Ammon's horn (tissue), 1 donor: ENCODE data around the gene CLCN1.
A peak's percentile ranks its signal among the peaks of the same experiment; 100 is the strongest.

Experiments used
- DNase-seq: peaks from one replicate; pipeline ENCODE4 v3.0.0-alpha.2; 2016; ENCODE audit warnings: low spot score

CLCN1 gene

DNA sequence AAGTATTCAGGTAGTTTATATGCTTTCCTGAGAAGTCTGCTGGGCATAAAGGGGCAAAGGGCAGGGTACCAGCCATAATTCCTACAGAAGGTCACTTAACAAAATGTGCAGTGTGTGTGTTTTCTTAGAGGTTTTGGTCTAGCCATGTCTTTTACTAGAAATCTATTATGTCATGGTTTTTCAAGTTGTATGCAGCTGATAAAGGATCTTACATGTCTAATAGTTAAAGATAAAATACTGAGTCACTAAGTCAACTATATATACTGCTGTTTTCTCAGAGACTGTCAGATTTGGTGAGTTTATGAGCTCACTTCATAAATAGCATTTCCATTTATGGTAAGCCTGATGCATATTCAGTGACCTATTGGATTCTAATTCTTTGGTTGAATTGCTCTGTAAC, 20.0 kb upstream of the CLCN1 start:
- DNase-seq, result no peak

- no peak for DNase-seq
Observed at GRCh38 chr7:143296686-143297085, 19.2 kb upstream of the CLCN1 start.

DNA sequence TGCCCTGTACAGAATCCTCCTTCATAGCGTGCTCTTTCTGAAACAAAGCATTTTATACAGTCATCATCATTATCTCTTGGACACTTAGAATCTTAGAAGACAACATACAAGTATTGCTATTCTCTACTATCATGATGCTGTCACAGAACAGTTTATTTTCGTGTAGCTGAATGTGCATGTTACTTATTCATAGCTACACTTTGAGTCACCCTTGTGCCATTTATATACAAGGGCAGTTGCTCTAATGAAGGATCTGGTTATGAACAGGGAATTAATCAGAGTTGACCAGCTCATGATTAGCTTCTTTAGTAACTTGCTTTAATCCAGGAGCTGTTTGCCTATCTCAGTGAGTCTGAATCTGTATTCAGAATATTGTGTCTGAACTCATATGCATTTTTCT, 16.6 kb upstream of the CLCN1 start:
- no peak for DNase-seq

- DNase-seq, result peak; percentile 38
Observed at GRCh38 chr7:143299840-143300239, 16.1 kb upstream of the CLCN1 start.

DNA sequence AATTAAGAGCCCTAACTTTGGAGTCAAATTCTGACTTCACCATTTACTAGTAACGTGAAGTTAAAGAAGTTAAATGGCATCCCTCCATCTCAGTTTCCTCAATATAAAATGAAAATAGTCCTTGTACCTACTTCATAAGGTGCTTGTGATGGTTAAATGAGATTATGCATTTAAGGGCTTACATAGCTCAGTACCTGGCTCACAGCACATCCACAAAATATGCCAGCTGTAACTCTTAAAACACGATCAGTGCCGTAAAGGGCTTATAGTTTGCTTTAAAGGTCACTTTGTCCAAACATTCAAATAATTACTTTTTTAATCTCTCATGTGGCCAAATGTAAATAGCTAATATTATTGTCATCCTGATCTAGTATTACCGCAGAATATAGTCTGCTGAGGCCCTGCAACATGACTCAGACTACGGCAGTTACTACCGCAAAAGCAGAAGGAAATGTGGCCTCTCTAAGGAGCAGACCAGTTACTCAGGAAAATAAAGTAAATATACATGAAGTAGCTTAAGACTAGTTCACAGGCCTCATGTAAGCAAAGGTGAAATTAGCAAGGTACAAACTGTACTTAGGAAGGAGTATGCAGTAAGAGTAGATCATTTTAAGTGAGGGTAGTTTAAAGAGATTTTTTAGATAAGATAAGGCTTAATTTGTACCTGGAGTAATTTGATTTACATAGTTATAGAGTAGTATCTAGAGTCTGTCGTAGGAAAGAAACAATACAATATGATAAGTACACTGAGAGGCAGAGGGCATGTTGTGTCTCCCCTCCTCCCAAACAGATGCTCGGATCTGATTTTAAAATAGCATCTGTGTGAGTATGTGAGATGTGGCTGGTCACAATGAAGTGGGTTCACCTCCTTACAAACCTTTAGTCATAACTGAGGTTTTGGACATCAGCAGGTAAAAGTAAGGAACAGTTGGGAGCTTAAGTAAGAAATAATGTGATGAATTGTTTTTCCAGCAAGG, 14.7 kb upstream of the CLCN1 start:
- no peak for DNase-seq

DNA sequence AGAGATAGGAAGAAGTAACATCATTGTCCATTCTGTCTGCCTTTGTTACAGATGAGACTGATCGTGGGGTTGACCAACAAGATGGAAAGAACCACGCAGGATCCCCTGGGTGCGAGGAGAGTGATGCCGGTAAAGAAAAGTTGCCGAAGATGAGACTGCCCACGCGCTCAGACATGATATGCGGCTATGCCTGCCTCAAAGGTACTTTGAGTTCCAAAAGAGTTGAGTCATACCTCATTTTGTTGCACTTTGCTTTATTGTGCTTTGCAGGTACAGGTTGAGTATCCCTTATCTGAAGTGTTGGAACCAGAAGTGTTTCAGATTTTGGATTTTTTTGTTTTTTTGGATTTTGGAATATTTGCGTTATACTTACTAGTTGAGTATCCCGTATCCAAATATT, 12.2 kb upstream of the CLCN1 start:
- DNase-seq, result no peak

DNA sequence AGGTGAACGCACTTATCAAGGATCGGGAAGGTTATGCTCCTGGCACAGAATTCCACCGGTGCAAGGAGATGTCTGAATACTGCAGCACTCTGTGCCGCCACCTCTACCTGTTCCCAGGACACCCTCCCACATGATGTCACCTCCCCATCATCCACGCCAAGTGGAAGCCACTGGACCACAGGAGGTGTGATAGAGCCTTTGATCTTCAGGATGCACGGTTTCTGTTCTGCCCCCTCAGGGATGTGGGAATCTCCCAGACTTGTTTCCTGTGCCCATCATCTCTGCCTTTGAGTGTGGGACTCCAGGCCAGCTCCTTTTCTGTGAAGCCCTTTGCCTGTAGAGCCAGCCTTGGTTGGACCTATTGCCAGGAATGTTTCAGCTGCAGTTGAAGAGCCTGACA, 11.0 kb upstream of the CLCN1 start:
- no peak for DNase-seq

DNA sequence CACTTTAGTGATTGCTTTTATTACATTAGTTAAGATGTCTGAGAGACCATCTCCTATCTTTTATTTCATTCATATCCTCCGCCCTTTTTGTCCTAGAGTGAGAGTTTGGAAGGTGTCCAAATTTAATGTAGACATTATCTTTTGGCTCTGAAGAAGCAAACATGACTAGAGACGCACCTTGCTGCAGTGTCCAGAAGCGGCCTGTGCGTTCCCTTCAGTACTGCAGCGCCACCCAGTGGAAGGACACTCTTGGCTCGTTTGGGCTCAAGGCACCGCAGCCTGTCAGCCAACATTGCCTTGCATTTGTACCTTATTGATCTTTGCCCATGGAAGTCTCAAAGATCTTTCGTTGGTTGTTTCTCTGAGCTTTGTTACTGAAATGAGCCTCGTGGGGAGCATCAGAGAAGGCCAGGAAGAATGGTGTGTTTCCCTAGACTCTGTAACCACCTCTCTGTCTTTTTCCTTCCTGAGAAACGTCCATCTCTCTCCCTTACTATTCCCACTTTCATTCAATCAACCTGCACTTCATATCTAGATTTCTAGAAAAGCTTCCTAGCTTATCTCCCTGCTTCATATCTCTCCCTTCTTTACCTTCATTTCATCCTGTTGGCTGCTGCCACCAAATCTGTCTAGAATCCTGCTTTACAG, 10.4 kb upstream of the CLCN1 start:
- DNase-seq, result peak; percentile 83

DNA sequence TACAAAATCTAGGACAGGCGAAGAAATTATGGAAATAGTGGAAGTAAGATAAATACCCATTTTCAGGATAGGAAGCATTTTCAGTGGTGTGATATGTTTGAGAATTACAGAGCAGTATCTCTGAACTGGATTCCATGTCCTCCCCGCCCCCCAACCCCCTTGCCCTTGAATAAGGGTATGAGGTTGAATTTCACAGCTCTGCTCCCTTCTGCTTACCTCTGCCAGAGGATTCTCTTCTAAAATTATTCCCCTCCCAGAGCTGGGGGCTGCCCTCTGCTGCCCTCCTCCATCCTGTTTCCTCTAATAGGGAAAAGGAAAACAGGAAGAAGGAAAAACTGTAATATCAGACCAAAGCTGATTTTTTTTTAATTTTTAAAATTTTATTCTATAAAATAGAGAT, 7.3 kb upstream of the CLCN1 start:
- no peak for DNase-seq

DNA sequence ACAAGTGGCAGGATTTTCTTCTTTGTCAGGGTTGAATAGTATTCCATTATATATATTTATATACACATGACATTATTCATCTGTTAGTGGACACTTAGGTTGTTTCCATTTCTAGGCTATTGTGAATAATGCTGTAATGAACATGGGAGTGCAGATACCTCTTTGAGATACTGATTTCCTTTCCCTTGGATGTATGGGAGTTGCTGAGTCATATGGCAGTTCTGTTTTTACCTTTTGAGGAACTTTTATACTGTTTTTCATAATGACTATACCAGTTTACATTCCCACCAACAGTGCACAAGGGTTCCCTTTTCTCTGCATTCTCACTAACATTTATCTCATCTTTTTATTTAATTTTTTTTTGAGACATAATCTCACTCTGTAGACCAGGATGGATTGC, 1.8 kb upstream of the CLCN1 start:
- no peak for DNase-seq

GRCh38 chr7:143316492-143316891, 581 bp downstream of the CLCN1 start:
- DNase-seq, result no peak

GRCh38 chr7:143318661-143319060, 2.8 kb downstream of the CLCN1 start:
- DNase-seq, result no peak

DNA sequence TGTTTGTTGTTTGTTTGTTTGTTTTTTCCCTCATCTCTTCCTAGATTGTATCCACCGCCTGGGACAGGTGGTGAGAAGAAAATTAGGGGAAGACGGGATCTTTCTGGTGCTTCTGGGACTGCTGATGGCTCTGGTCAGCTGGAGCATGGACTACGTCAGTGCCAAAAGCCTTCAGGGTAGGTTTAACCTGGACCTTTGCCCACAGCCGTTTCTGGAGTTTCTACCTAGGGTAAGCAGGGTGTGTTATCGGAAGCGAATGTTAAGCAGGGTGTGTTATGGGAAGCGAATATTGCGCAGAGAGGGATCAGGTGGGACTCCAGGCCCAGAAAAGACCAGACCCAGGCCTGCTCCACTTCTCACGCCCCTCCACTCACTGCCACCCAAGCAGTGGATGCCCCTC, 4.7 kb downstream of the CLCN1 start:
- no peak for DNase-seq

DNA sequence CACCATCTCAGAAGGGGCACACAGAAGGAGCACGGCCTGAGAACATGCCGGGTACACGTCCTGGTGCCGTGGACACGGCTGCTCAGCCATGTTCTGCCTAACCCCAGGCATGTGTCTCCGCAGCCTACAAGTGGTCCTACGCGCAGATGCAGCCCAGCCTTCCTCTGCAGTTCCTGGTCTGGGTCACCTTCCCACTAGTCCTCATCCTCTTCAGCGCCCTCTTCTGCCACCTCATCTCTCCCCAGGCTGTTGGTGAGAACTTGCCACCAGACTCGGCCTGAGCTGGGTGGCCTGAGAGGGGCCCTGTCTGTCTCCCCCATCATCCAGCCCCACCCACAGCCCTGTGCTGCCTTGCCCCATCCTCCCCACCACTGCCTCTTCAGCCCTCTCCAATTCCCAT, 5.3 kb downstream of the CLCN1 start:
- DNase-seq, result no peak

- DNase-seq, result peak; percentile 26
Observed at GRCh38 chr7:143321734-143322133, 5.8 kb downstream of the CLCN1 start.

DNA sequence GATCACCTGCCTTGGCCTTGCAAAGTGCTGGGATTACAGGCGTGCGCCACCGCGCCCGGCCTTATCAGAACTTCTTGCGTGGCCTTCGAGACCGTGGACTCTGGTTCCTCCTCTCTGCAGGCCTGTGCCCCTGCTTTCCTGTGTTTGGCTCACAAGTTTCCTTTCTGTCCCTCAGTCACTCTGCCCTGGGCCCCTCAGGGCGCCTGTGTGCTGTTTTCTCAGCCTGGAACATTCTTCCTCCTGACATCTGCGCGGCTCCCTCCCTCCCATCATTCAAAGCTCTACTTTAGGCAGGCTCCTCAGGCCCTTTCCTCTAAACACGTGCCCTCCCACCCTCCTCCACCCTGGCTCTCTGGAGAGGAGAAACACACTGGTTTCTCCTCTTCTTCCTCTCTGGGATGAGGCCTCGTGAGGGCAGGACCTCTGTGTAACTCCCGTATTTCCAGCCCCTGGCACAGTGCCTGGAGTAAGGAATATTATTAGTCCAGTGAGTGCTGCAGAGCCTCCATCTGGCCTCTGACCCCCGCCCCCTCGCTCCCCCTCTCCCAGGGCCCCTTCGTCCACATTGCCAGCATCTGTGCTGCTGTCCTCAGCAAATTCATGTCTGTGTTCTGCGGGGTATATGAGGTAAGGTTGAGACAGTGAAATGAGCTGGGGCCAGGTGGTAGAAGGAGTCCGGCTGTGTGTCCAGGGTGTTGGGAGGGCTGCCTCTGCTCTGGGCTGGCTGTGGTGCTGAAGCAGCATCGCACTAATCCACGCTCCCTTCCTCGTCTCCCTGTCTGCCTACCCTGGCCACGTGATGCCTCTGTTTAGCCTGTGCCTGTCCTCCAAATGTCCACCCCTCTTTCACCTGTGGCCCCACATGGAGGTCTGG, 7.1 kb downstream of the CLCN1 start:
- no peak for DNase-seq

GRCh38 chr7:143323653-143324052, 7.7 kb downstream of the CLCN1 start:
- DNase-seq, result no peak

GRCh38 chr7:143325240-143325639, 9.3 kb downstream of the CLCN1 start:
- no peak for DNase-seq

GRCh38 chr7:143327903-143328302, 12.0 kb downstream of the CLCN1 start:
- no peak for DNase-seq

DNA sequence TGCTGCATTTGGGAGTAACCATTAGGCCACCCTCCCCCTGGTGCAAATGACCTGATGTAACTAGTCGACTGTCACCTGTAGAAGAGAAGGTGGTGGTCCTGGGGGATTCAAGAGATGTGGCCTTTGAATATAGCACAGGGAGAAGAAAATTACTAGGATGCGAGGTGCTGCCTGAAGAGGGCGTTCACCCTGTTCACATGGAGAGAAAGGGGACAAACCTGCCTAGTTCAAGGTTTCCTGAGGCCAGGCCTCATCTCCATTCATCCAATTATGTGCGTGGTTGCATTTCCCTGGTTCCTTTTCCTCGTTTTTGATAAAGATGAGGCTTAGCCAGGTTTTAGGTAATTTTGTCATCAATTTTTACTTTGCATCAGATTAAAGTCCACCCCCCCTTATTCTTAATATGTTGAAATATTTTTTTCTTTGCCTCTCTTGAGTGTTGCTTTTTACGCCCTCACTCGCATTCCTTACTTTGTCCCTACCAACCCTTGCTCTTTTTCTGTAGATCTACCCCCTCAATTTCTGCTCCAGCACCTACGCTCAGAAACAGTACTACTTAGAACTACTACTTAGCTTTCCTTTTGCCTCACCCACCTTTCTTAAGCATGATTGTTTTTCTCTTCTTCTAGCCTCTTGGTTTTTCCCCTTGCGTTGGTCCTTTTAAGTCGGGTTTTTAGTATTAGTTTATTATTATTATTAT, 13.7 kb downstream of the CLCN1 start:
- no peak for DNase-seq

GRCh38 chr7:143331179-143331801, 15.4 kb downstream of the CLCN1 start:
- no peak for DNase-seq
